ENCODE data around the gene ASMTL.

DNA sequence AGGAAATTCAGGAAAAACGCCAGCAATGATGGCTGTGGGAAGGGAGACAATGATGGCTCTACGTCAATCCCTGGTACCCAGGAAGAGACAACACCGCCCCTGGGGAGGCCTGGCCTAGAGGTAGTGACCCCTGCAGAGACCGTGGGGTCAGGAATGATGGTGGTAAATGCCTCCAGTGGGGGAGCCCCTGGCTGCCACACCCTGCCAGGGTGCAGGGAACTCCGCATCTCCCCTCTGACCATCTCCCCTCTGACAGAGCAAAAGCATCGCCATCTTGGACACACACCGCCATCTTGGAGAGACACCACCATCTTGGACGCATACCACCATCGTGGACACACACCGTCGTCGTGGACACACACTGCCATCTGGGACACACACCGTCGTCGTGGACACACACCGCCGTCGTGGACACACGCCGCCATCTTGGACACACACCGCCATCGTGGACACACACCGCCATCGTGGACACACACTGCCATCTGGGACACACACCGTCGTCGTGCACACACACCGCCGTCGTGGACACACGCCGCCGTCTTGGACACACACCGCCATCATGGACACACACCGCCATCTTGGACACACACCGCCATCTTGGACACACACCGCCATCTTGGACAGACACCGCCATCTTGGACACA lies 9.9 kb downstream of the ASMTL start:
- TF ChIP-seq, protein P1, sequence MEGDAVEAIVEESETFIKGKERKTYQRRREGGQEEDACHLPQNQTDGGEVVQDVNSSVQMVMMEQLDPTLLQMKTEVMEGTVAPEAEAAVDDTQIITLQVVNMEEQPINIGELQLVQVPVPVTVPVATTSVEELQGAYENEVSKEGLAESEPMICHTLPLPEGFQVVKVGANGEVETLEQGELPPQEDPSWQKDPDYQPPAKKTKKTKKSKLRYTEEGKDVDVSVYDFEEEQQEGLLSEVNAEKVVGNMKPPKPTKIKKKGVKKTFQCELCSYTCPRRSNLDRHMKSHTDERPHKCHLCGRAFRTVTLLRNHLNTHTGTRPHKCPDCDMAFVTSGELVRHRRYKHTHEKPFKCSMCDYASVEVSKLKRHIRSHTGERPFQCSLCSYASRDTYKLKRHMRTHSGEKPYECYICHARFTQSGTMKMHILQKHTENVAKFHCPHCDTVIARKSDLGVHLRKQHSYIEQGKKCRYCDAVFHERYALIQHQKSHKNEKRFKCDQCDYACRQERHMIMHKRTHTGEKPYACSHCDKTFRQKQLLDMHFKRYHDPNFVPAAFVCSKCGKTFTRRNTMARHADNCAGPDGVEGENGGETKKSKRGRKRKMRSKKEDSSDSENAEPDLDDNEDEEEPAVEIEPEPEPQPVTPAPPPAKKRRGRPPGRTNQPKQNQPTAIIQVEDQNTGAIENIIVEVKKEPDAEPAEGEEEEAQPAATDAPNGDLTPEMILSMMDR (IDR thresholded peaks at IDR 0.05) = no peak
- TF ChIP-seq POLR2AphosphoS5 (IDR thresholded peaks at IDR 0.05) = no peak

Data from prostate gland (tissue), 2 donors.